Stomach (tissue), 9 donors: ENCODE results near the gene DUSP8. TPM values are rescaled to one million over a fixed set of nuclear protein-coding genes. Genes with fewer than 3 reads are reported as not detected.

Source experiments
- DNase-seq, 2 donors: peaks; one replicate each; pipeline versions ENCODE4 v3.0.0 to v3.0.0-alpha.2; 2013 to 2019
- H3K27ac ChIP-seq, 5 donors: fragments of 200-600 bp in 4 of 5; sonication (generic) in 4 of 5; one replicate each; pipeline ENCODE4 v1.5.1; 2013 to 2019; ENCODE audit warnings: mild to moderate bottlenecking in 1 of 5, moderate library complexity in 1 of 5
- H3K27me3 ChIP-seq, 3 donors: fragments of 200-600 bp; sonication (generic); one replicate each; pipeline ENCODE4 v1.5.1; 2017 to 2019; ENCODE audit warnings: mixed run types in 1 of 3
- H3K36me3 ChIP-seq, 4 donors: fragments of 200-600 bp; sonication (generic); 1 replicate in 3 of 4; 2 replicates in 1 of 4; pipeline ENCODE4 v1.5.1; 2016 to 2019
- H3K4me1 ChIP-seq, 4 donors: fragments of 200-600 bp; sonication (generic); one replicate each; pipeline ENCODE4 v1.5.1; 2016 to 2019
- H3K4me3 ChIP-seq, 4 donors: fragments of 200-600 bp; sonication (generic) in 3 of 4; one replicate each; pipeline ENCODE4 v1.5.1; 2016 to 2019; ENCODE audit warnings: mild to moderate bottlenecking in 1 of 4
- H3K9me3 ChIP-seq, 4 donors: fragments of 200-600 bp; sonication (generic); one replicate each; pipeline ENCODE4 v1.5.1; 2016 to 2019
- CTCF ChIP-seq, 7 experiments: fragments of 450-650 bp in 4 of 7; fragments of 200-600 bp in 3 of 7; sonication (generic) in 3 of 7; IDR thresholded peaks; one replicate each; pipeline ENCODE4 v1.5.1; 2016 to 2019; ENCODE audit warnings: antibody characterized with exemption in 7 of 7, control low read depth in 2 of 7, mild to moderate bottlenecking in 1 of 7
- EP300 ChIP-seq: sonication (generic); formaldehyde crosslinking; IDR thresholded peaks from one replicate; pipeline ENCODE4 v1.6.1; 2017; ENCODE audit warnings: antibody characterized with exemption
- POLR2A ChIP-seq, 4 donors: fragments of 450-650 bp; IDR thresholded peaks; one replicate each; pipeline ENCODE4 v1.6.1; 2016; ENCODE audit warnings: antibody characterized with exemption in 4 of 4, control low read depth in 2 of 4, mild to moderate bottlenecking in 1 of 4, moderate library complexity in 1 of 4
- POLR2AphosphoS5 ChIP-seq, 3 donors: sonication (generic); formaldehyde crosslinking; IDR thresholded peaks; one replicate each; pipeline ENCODE4 v1.6.1; 2016; ENCODE audit warnings: antibody characterized with exemption in 3 of 3
- WGBS, 5 donors: extraction: QIAGEN DNeasy Blood & Tissue Kit in 3 of 5; methylation state at CpG; one replicate each; pipeline versions ENCODE4 v1.1.5 to v1.1.7; 2013 to 2018; 5-methylcytosine and 5-hydroxymethylcytosine counted together
- intact Hi-C: fragments of 100-400 bp; cut with DNase I; formaldehyde crosslinking; loops from one replicate; pipeline ENCODE4 v1.15.1; 2023; ENCODE audit warnings: low total_unique reads
- polyA plus RNA-seq, 3 donors: library from polyadenylated mRNA; stranded (reverse); fragments of 200-250 nt; gene quantifications; one replicate each; pipeline ENCODE4 v1.2.3, GENCODE V29; 2013
- total RNA-seq, 5 donors: library from RNA; depleted of rRNA; stranded (reverse); fragments of >200 nt; gene quantifications; one replicate each; pipeline versions ENCODE4 v1.1.0 to v1.2.3, GENCODE V29; 2014 to 2016
- donor health status: healthy with polysubstance abuse.
- donor health status: Bipolar disorder and iron deficiency.
- donor health status: healthy.

The DUSP8 gene
- total and polyA plus RNA-seq, 8 donors = 0.58 to 31.6 (median 2.6) TPM

GRCh38 chr11:1561955-1562354 is 10.1 kb downstream of the DUSP8 start:
- Histone ChIP-seq H3K27ac (peak overlapping the region in 1 of 5 donors; percentile 94), H3K4me3 (no peak overlapping the region), H3K9me3 (no peaks in the 10 kb centered on the region), H3K27me3 (peaks cover 0 to 6% (median 0%) of the 10 kb centered on the region in 3 donors), H3K36me3 (peaks cover 3 to 58% (median 31%) of the 10 kb centered on the region in 4 donors), H3K4me1 (peaks cover 26 to 56% (median 46%) of the 10 kb centered on the region in 4 donors)
- no peak for DNase-seq
- 61 to 84% (median 70%) methylated on average over 5 of the region's 5 CpGs; no CpG with 5 or more reads in 1 of the 5 donors for WGBS, 5 donors
- intact Hi-C loops = no loop called here
- TF ChIP-seq CTCF (IDR thresholded peaks at IDR 0.05) (no peak), EP300 (no peak), POLR2A (IDR thresholded peaks at IDR 0.05) (no peak), POLR2AphosphoS5 (IDR thresholded peaks at IDR 0.05) (no peak)

- WGBS, 5 donors = 94 to 95% (median 94%) methylated on average over 5 to 17 of the region's 17 CpGs
- Histone ChIP-seq H3K9me3 (no peaks in the 10 kb centered on the region), H3K36me3 (peaks cover 3 to 59% (median 32%) of the 10 kb centered on the region in 4 donors), H3K27ac (peak overlapping the region in 1 of 5 donors; percentile 94), H3K4me1 (peaks cover 26 to 57% (median 46%) of the 10 kb centered on the region in 4 donors), H3K4me3 (no peak overlapping the region), H3K27me3 (peaks cover 0 to 7% (median 0%) of the 10 kb centered on the region in 3 donors)
- DNase-seq = no peak
- intact Hi-C loops = no loop called here
- no peak for TF ChIP-seq EP300
- no peak for TF ChIP-seq POLR2AphosphoS5 (IDR thresholded peaks at IDR 0.05)
- no peak for TF ChIP-seq CTCF (IDR thresholded peaks at IDR 0.05)
- TF ChIP-seq POLR2A (IDR thresholded peaks at IDR 0.05) = no peak
These were observed 10.8 kb downstream of the DUSP8 start for GRCh38 chr11:1561266-1561665.

- peaks cover 3 to 59% (median 32%) of the 10 kb centered on the region in 4 donors for H3K36me3 ChIP-seq
- intact Hi-C loops = no loop called here
- peak overlapping the region in 3 of 5 donors; percentile 87 to 94 (median 88) for H3K27ac ChIP-seq
- TF ChIP-seq CTCF (IDR thresholded peaks at IDR 0.05) (no peak), POLR2AphosphoS5 (IDR thresholded peaks at IDR 0.05) (no peak), POLR2A (IDR thresholded peaks at IDR 0.05) (no peak), EP300 (no peak)
- H3K9me3 ChIP-seq = no peaks in the 10 kb centered on the region
- peaks cover 0 to 10% (median 0%) of the 10 kb centered on the region in 3 donors for H3K27me3 ChIP-seq
- peaks cover 26 to 60% (median 46%) of the 10 kb centered on the region in 4 donors for H3K4me1 ChIP-seq
- DNase-seq = peak in 1 of 2 donors; percentile 7
- WGBS, 5 donors = 85 to 97% (median 94%) methylated on average over 4 to 8 of the region's 8 CpGs
- no peak overlapping the region for H3K4me3 ChIP-seq
These were observed 11.3 kb downstream of the DUSP8 start for GRCh38 chr11:1560649-1561251.

- no peak for TF ChIP-seq POLR2AphosphoS5 (IDR thresholded peaks at IDR 0.05)
- no peak for TF ChIP-seq EP300
- no peak for TF ChIP-seq POLR2A (IDR thresholded peaks at IDR 0.05)
- no peak for TF ChIP-seq CTCF (IDR thresholded peaks at IDR 0.05)
- Histone ChIP-seq H3K27me3 (peaks cover 0 to 16% (median 0%) of the 10 kb centered on the region in 3 donors), H3K9me3 (no peaks in the 10 kb centered on the region), H3K27ac (peak overlapping the region; percentile 87 to 94 (median 89)), H3K36me3 (peaks cover 3 to 53% (median 27%) of the 10 kb centered on the region in 4 donors), H3K4me1 (peaks cover 26 to 63% (median 44%) of the 10 kb centered on the region in 4 donors), H3K4me3 (no peak overlapping the region)
- WGBS, 5 donors = 81 to 88% (median 82%) methylated on average over 12 to 15 of the region's 15 CpGs
- intact Hi-C loops = no loop called here
- DNase-seq = no peak
These were observed 11.9 kb downstream of the DUSP8 start for GRCh38 chr11:1560002-1560648.
